Measurements from ENCODE around the gene LYZL4. TPM values are rescaled to one million over a fixed set of nuclear protein-coding genes. Genes with fewer than 3 reads are reported as not detected.

The LYZL4 gene
- total and polyA plus RNA-seq, 2 of the 13 experiments (the other 11 are each of a cell fraction or from before 2014, with no cell fraction given): not detected

- no peak for TF ChIP-seq ZBTB49 (CRISPR knock-in tag; IDR thresholded peaks at IDR 0.05; ENCODE audit: borderline replicate concordance)
- 0 out of 2 replicates have a peak, but pooled peaks have one; percentile 27 for TF ChIP-seq WIZ (CRISPR knock-in tag; IDR thresholded peaks at IDR 0.05)
- TF ChIP-seq SIX1 (CRISPR knock-in tag; IDR thresholded peaks at IDR 0.05; ENCODE audit: borderline replicate concordance): peak; percentile 89
- peak; percentile 82 to 96; a peak in 3 of 4 replicates for TF ChIP-seq EP300 (IDR thresholded peaks at IDR 0.05; ENCODE audit: low read depth in 2 of 2, low read length in 2 of 2)
- peak; percentile 95 for TF ChIP-seq EP300 (CRISPR knock-in tag; IDR thresholded peaks at IDR 0.05; ENCODE audit: borderline replicate concordance)
- no peak for TF ChIP-seq NFATC3 (CRISPR knock-in tag; IDR thresholded peaks at IDR 0.05)
- TF ChIP-seq CENPX (CRISPR knock-in tag; IDR thresholded peaks at IDR 0.05): no peak
- TF ChIP-seq ZNF543 (CRISPR knock-in tag; IDR thresholded peaks at IDR 0.05): peak; percentile 72; the same call in 1 of the 2 replicates
- TF ChIP-seq POGK (CRISPR knock-in tag; conservative IDR thresholded peaks at IDR 0.05): no peak; the same call in 1 of the 2 replicates
- peak; percentile 70 for TF ChIP-seq KAT8 (CRISPR knock-in tag; IDR thresholded peaks at IDR 0.05)
- no peak for TF ChIP-seq NFAT5 (CRISPR knock-in tag; IDR thresholded peaks at IDR 0.05)
- peak; percentile 40; the same call in 1 of the 2 replicates for TF ChIP-seq CEBPB (IDR thresholded peaks at IDR 0.05; ENCODE audit: borderline replicate concordance, low read depth, low read length)
- TF ChIP-seq NCOA1 (CRISPR knock-in tag; IDR thresholded peaks at IDR 0.05): no peak
- TF ChIP-seq ZNF816 (CRISPR knock-in tag; IDR thresholded peaks at IDR 0.05; ENCODE audit: borderline replicate concordance): peak; percentile 29; the same call in 1 of the 2 replicates
- no peak for TF ChIP-seq ZNF225 (CRISPR knock-in tag; IDR thresholded peaks at IDR 0.05)
- TF ChIP-seq ETV6 (CRISPR knock-in tag; conservative IDR thresholded peaks at IDR 0.05): no peak
- no peak for TF ChIP-seq CTCF (CRISPR knock-in tag; IDR thresholded peaks at IDR 0.05)
Measured at GRCh38 chr3:42421818-42422796, 11.7 kb upstream of the LYZL4 start (continued).

Data from HepG2 (cell line).